Subcutaneous abdominal adipose tissue (tissue), 5 donors: ENCODE measurements around the gene SELENOS.

Source experiments
- H3K27ac ChIP-seq: one replicate; pipeline ENCODE4 v1.7.0; 2013; ENCODE audit warnings: low read depth, mild to moderate bottlenecking, inconsistent platforms, low read length, moderate library complexity
- H3K27me3 ChIP-seq, 5 donors: one replicate each; pipeline ENCODE4 v1.7.0; 2013; ENCODE audit warnings: low read length in 5 of 5, inconsistent platforms in 1 of 5; ENCODE audit not compliant: control insufficient read depth in 5 of 5, insufficient read depth in 4 of 5
- H3K36me3 ChIP-seq, 5 donors: one replicate each; pipeline ENCODE4 v1.7.0; 2013; ENCODE audit warnings: low read length in 5 of 5; ENCODE audit not compliant: control insufficient read depth in 5 of 5, insufficient read depth in 5 of 5
- H3K4me1 ChIP-seq, 5 donors: one replicate each; pipeline ENCODE4 v1.7.0; 2013; ENCODE audit warnings: low read length in 5 of 5, mild to moderate bottlenecking in 3 of 5, moderate library complexity in 1 of 5; ENCODE audit not compliant: control insufficient read depth in 5 of 5, insufficient read depth in 5 of 5
- H3K4me3 ChIP-seq, 5 donors: one replicate each; pipeline ENCODE4 v1.7.0; 2013; ENCODE audit warnings: low read length in 5 of 5, low read depth in 1 of 5
- H3K9ac ChIP-seq, 5 donors: one replicate each; pipeline ENCODE4 v1.7.0; 2013; ENCODE audit warnings: low read length in 5 of 5, mild to moderate bottlenecking in 4 of 5, moderate library complexity in 3 of 5
- H3K9me3 ChIP-seq, 5 donors: one replicate each; pipeline ENCODE4 v1.7.0; 2013; ENCODE audit warnings: low read length in 5 of 5; ENCODE audit not compliant: control insufficient read depth in 5 of 5
- donor health status: healthy.
- donor health status: healthy.
- donor health status: healthy.
- donor health status: healthy.
- donor health status: healthy.

Gene SELENOS

GRCh38 chr15:101310161-101310480 lies 32.8 kb upstream of the SELENOS start:
- H3K27ac ChIP-seq, result no peak overlapping the region
- H3K27me3 ChIP-seq, result peaks cover 6 to 22% (median 18%) of the 10 kb centered on the region in 5 donors
- no peak overlapping the region for H3K9ac ChIP-seq
- no peaks in the 10 kb centered on the region for H3K9me3 ChIP-seq
- H3K4me3 ChIP-seq, result no peak overlapping the region
- H3K36me3 ChIP-seq, result no peaks in the 10 kb centered on the region
- peaks cover 0 to 8% (median 5%) of the 10 kb centered on the region in 5 donors for H3K4me1 ChIP-seq

GRCh38 chr15:101309436-101310160 lies 32.3 kb upstream of the SELENOS start:
- H3K4me3 ChIP-seq, result no peak overlapping the region
- H3K27ac ChIP-seq, result no peak overlapping the region
- H3K36me3 ChIP-seq, result no peaks in the 10 kb centered on the region
- H3K4me1 ChIP-seq, result peaks cover 0 to 8% (median 5%) of the 10 kb centered on the region in 5 donors
- H3K9ac ChIP-seq, result no peak overlapping the region
- H3K27me3 ChIP-seq, result peaks cover 6 to 26% (median 18%) of the 10 kb centered on the region in 5 donors
- H3K9me3 ChIP-seq, result no peaks in the 10 kb centered on the region

GRCh38 chr15:101308604-101309435 lies 31.5 kb upstream of the SELENOS start:
- Histone ChIP-seq H3K36me3 (no peaks in the 10 kb centered on the region), H3K9me3 (no peaks in the 10 kb centered on the region)

GRCh38 chr15:101307897-101308603 lies 30.8 kb upstream of the SELENOS start:
- Histone ChIP-seq H3K36me3 (no peaks in the 10 kb centered on the region), H3K9me3 (no peaks in the 10 kb centered on the region), H3K4me1 (peaks cover 0 to 2% (median under 1%) of the 10 kb centered on the region in 5 donors), H3K27me3 (peaks cover 6 to 30% (median 18%) of the 10 kb centered on the region in 5 donors), H3K4me3 (no peak overlapping the region), H3K27ac (no peak overlapping the region), H3K9ac (no peak overlapping the region)

More at GRCh38 chr15:101308604-101309435, 31.5 kb upstream of the SELENOS start:
- Histone ChIP-seq H3K4me1 (peaks cover 0 to 8% (median 5%) of the 10 kb centered on the region in 5 donors), H3K27me3 (peaks cover 6 to 30% (median 18%) of the 10 kb centered on the region in 5 donors), H3K9ac (no peak overlapping the region), H3K4me3 (no peak overlapping the region), H3K27ac (no peak overlapping the region)

- peaks cover 6 to 30% (median 18%) of the 10 kb centered on the region in 5 donors for H3K27me3 ChIP-seq
- H3K36me3 ChIP-seq, result no peaks in the 10 kb centered on the region
- H3K9ac ChIP-seq, result no peak overlapping the region
- H3K4me3 ChIP-seq, result no peak overlapping the region
- H3K27ac ChIP-seq, result no peak overlapping the region
- no peaks in the 10 kb centered on the region for H3K9me3 ChIP-seq
- peaks cover 0 to 1% (median 0%) of the 10 kb centered on the region in 5 donors for H3K4me1 ChIP-seq
These were observed 30.0 kb upstream of the SELENOS start for GRCh38 chr15:101307048-101307896.

- no peaks in the 10 kb centered on the region for H3K9me3 ChIP-seq
- no peaks in the 10 kb centered on the region for H3K36me3 ChIP-seq
- peaks cover 6 to 30% (median 18%) of the 10 kb centered on the region in 5 donors for H3K27me3 ChIP-seq
- no peak overlapping the region for H3K27ac ChIP-seq
- H3K9ac ChIP-seq, result no peak overlapping the region
- no peak overlapping the region for H3K4me3 ChIP-seq
- H3K4me1 ChIP-seq, result peaks cover 0 to 7% (median 0%) of the 10 kb centered on the region in 5 donors
These were observed 29.2 kb upstream of the SELENOS start for GRCh38 chr15:101306341-101307047.

GRCh38 chr15:101305820-101306255 lies 28.6 kb upstream of the SELENOS start:
- no peak overlapping the region for H3K4me3 ChIP-seq
- no peaks in the 10 kb centered on the region for H3K9me3 ChIP-seq
- peaks cover 6 to 30% (median 18%) of the 10 kb centered on the region in 5 donors for H3K27me3 ChIP-seq
- H3K9ac ChIP-seq, result no peak overlapping the region
- peaks cover 0 to 7% (median 0%) of the 10 kb centered on the region in 5 donors for H3K4me1 ChIP-seq
- no peak overlapping the region for H3K27ac ChIP-seq
- H3K36me3 ChIP-seq, result no peaks in the 10 kb centered on the region

- no peak overlapping the region for H3K4me3 ChIP-seq
These were observed 26.1 kb upstream of the SELENOS start for GRCh38 chr15:101303408-101303807.

More at GRCh38 chr15:101303408-101303807, 26.1 kb upstream of the SELENOS start:
- Histone ChIP-seq H3K4me1 (peaks cover 0 to 7% (median 0%) of the 10 kb centered on the region in 5 donors), H3K27me3 (peaks cover 6 to 26% (median 17%) of the 10 kb centered on the region in 5 donors), H3K9ac (no peak overlapping the region), H3K36me3 (no peaks in the 10 kb centered on the region), H3K27ac (no peak overlapping the region), H3K9me3 (no peaks in the 10 kb centered on the region)
